IMR-90 (cell line): ENCODE data around the gene SMKR1. TPM values are rescaled to one million over a fixed set of nuclear protein-coding genes. Genes with fewer than 3 reads are reported as not detected.

Experiments used
- ATAC-seq: fragments of 200-7000 bp; cut with Tn5 transposase; 2 replicates; pipeline ENCODE4 v1.9.1; 2020; ENCODE audit warnings: low read depth, mild to moderate bottlenecking, moderate library complexity
- BruUV-seq: library from RNA; stranded (reverse); fragments of 400-500 nt; replicated peaks from 2 replicates; lab custom pipeline; 2021; lab: Mats Ljungman, UMichigan
- CTCF ChIA-PET: fragments of 300-600 bp; formaldehyde crosslinking; extraction: SDS; loops from one replicate; lab custom pipeline; 2021; ENCODE audit warnings: antibody characterized with exemption; lab: Yijun Ruan, JAX
- POLR2A ChIA-PET: fragments of 300-600 bp; sonication (Branson Sonifier 250); formaldehyde crosslinking; loops from one replicate; lab custom pipeline; 2022; ENCODE audit warnings: antibody characterized with exemption; ENCODE audit not compliant: unreplicated experiment; lab: Charles Lee
- DNase-seq: peaks from one replicate; pipeline ENCODE4 v3.0.0; 2013
- H2AFZ ChIP-seq: replicated peaks from 2 replicates; pipeline ENCODE3; 2013; ENCODE audit warnings: low read length, mild to moderate bottlenecking; ENCODE audit not compliant: poor library complexity
- H2AK5ac ChIP-seq: 2 replicates; pipeline ENCODE4 v1.6.1; 2013; ENCODE audit warnings: low read depth, low read length, inconsistent platforms
- H2AK9ac ChIP-seq: replicated peaks from 2 replicates; pipeline ENCODE3; 2013; ENCODE audit warnings: mild to moderate bottlenecking, low read depth, low read length, moderate library complexity; ENCODE audit not compliant: poor library complexity
- H2BK120ac ChIP-seq: 2 replicates; pipeline ENCODE4 v1.6.1; 2013; ENCODE audit warnings: low read depth, low read length, inconsistent platforms
- H2BK15ac ChIP-seq: 3 replicates; pipeline ENCODE4 v1.6.1; 2013; ENCODE audit warnings: low read depth, low read length, inconsistent platforms
- H2BK20ac ChIP-seq: 2 replicates; pipeline ENCODE4 v1.6.1; 2013; ENCODE audit warnings: low read depth, mild to moderate bottlenecking, inconsistent platforms, low read length, moderate library complexity
- H2BK5ac ChIP-seq: 2 replicates; pipeline ENCODE4 v1.6.1; 2013; ENCODE audit warnings: mild to moderate bottlenecking, low read depth, low read length, inconsistent platforms; ENCODE audit not compliant: poor library complexity, severe bottlenecking
- H3K14ac ChIP-seq: replicated peaks from 2 replicates; pipeline ENCODE4 v1.6.1; 2013; ENCODE audit warnings: low read depth, low read length, inconsistent platforms
- H3K18ac ChIP-seq: 2 replicates; pipeline ENCODE4 v1.6.1; 2013; ENCODE audit warnings: low read depth, low read length, control low read depth
- H3K23ac ChIP-seq: 2 replicates; pipeline ENCODE4 v1.6.1; 2013; ENCODE audit warnings: low read depth, low read length, inconsistent platforms
- H3K27ac ChIP-seq: 2 replicates; pipeline ENCODE4 v1.5.1; 2013; ENCODE audit warnings: mild to moderate bottlenecking, control low read depth, low read length; ENCODE audit not compliant: insufficient read depth
- H3K27me3 ChIP-seq: 2 replicates; pipeline ENCODE4 v1.6.1; 2013; ENCODE audit warnings: low read length; ENCODE audit not compliant: control insufficient read depth, insufficient read depth
- H3K36me3 ChIP-seq: 2 replicates; pipeline ENCODE4 v1.6.1; 2013; ENCODE audit warnings: low read length, mixed read lengths; ENCODE audit not compliant: control insufficient read depth, insufficient read depth
- H3K4ac ChIP-seq: 2 replicates; pipeline ENCODE4 v1.6.1; 2013; ENCODE audit warnings: low read depth, low read length, inconsistent platforms
- H3K4me1 ChIP-seq: 2 replicates; pipeline ENCODE4 v1.6.1; 2013; ENCODE audit warnings: low read length, mixed read lengths; ENCODE audit not compliant: control insufficient read depth, insufficient read depth
- H3K4me2 ChIP-seq: 2 replicates; pipeline ENCODE4 v1.6.1; 2013; ENCODE audit warnings: low read depth, mild to moderate bottlenecking, control low read depth, low read length, moderate library complexity
- H3K4me3 ChIP-seq: 2 replicates; pipeline ENCODE4 v1.5.1; 2013; ENCODE audit warnings: low read depth, mild to moderate bottlenecking, control low read depth, low read length, moderate library complexity; ENCODE audit not compliant: insufficient read depth
- H3K56ac ChIP-seq: 2 replicates; pipeline ENCODE4 v1.6.1; 2013; ENCODE audit warnings: low read length, inconsistent platforms; ENCODE audit not compliant: insufficient read depth; ENCODE audit errors: extremely low read depth
- H3K79me1 ChIP-seq, 2 experiments: 2 replicates each; pipeline ENCODE4 v1.6.1; 2013; ENCODE audit warnings: low read length in 2 of 2, inconsistent platforms in 1 of 2, low read depth in 1 of 2
- H3K9ac ChIP-seq: 2 replicates; pipeline ENCODE4 v1.6.1; 2013; ENCODE audit warnings: low read depth, low read length, control low read depth
- H3K9me1 ChIP-seq: 2 replicates; pipeline ENCODE4 v1.6.1; 2013; ENCODE audit warnings: low read length, inconsistent platforms; ENCODE audit not compliant: insufficient read depth
- H3K9me3 ChIP-seq: 2 replicates; pipeline ENCODE4 v1.6.1; 2013; ENCODE audit warnings: low read length; ENCODE audit not compliant: control insufficient read depth, insufficient read depth
- H4K20me1 ChIP-seq: 2 replicates; pipeline ENCODE4 v1.6.1; 2013; ENCODE audit warnings: low read length, inconsistent platforms; ENCODE audit not compliant: insufficient read depth
- H4K5ac ChIP-seq: 2 replicates; pipeline ENCODE4 v1.6.1; 2013; ENCODE audit warnings: mild to moderate bottlenecking, low read depth, low read length, control low read depth
- H4K8ac ChIP-seq, 2 experiments: 2 replicates each; pipeline ENCODE4 v1.6.1; 2013; ENCODE audit warnings: low read depth in 2 of 2, low read length in 2 of 2, control low read depth in 1 of 2, inconsistent platforms in 1 of 2
- H4K91ac ChIP-seq: 2 replicates; pipeline ENCODE4 v1.6.1; 2013; ENCODE audit warnings: low read depth, low read length, inconsistent platforms; ENCODE audit not compliant: insufficient read depth
- CHD1 ChIP-seq: IDR thresholded peaks from 2 replicates; pipeline ENCODE4 v1.6.1; 2012; ENCODE audit warnings: low read depth, low read length, improper control_type of control experiment
- CTCF ChIP-seq: conservative IDR thresholded peaks from 2 replicates; pipeline ENCODE4 v1.5.1; 2012; ENCODE audit warnings: mild to moderate bottlenecking, low read depth, low read length, improper control_type of control experiment
- RAD21 ChIP-seq: IDR thresholded peaks from 2 replicates; pipeline ENCODE4 v1.6.1; 2012; ENCODE audit warnings: low read length, improper control_type of control experiment
- WGBS, 2 experiments: methylation state at CpG; one replicate each; pipeline versions ENCODE4 v1.1.5 to v1.1.7; 2013; ENCODE audit warnings: missing lambda C conversion rate in 2 of 2; ENCODE audit not compliant: insufficient read length in 1 of 2; ENCODE audit errors: extremely low coverage in 2 of 2; 5-methylcytosine and 5-hydroxymethylcytosine counted together
- dilution Hi-C: fragments of 300-500 bp; cut with HindIII; formaldehyde crosslinking; loops from one replicate; pipeline ENCODE4 v1.14.3; 2018; ENCODE audit warnings: low sequenced_read_pairs; ENCODE audit not compliant: unreplicated experiment
- in situ Hi-C: fragments of 300-500 bp; cut with MboI; formaldehyde crosslinking; loops from 3 replicates; pipeline ENCODE4 v1.14.3; 2019; ENCODE audit warnings: low sequenced_read_pairs, inconsistent platforms, mixed read lengths
- intact Hi-C: fragments of 100-400 bp; cut with micrococcal nuclease; formaldehyde crosslinking; loops from 2 replicates; pipeline ENCODE4 v1.10.0; 2022
- polyA plus RNA-seq, 3 experiments: library from polyadenylated mRNA; depleted of rRNA; stranded (reverse); fragments of >200 nt; gene quantifications; 2 replicates each; pipeline ENCODE4 v1.2.3, GENCODE V29; 2012; ENCODE audit warnings: low replicate concordance in 1 of 3
- total RNA-seq: library from RNA; depleted of rRNA; stranded (reverse); fragments of >200 nt; gene quantifications from 2 replicates; pipeline ENCODE4 v1.2.3, GENCODE V29; 2012

SMKR1 gene
- total and polyA plus RNA-seq, 2 of the 4 experiments (the other 2 are of a cell fraction): 0.26 TPM; not detected in 1

GRCh38 chr7:129493555-129493954 is 8.8 kb upstream of the SMKR1 start:
- H3K9ac ChIP-seq: no peak overlapping the region
- dilution Hi-C loops: no loop called here
- intact Hi-C loops: loop anchor here (5.0 kb wide), 1 partner anchor 119 kb away; the partner anchor contains the start of gene NRF1

More at GRCh38 chr7:129493555-129493954, 8.8 kb upstream of the SMKR1 start:
- Histone ChIP-seq H2BK5ac (no peak overlapping the region), H3K27ac (no peak overlapping the region), H3K4me2 (no peak overlapping the region), H3K36me3 (no peaks in the 10 kb centered on the region), H3K56ac (no peak overlapping the region), H2BK120ac (peak overlapping the region; percentile 23), H2AK5ac (peak overlapping the region; percentile 2), H2AFZ (no peak overlapping the region), H2BK15ac (peak overlapping the region; percentile 13; the same call in 2 of the 3 replicates), H4K20me1 (no peaks in the 10 kb centered on the region), H3K23ac (no peak overlapping the region), H4K5ac (no peak overlapping the region), H3K4ac (peak overlapping the region; percentile 64; the same call in 1 of the 2 replicates), H2AK9ac (no peak overlapping the region), H2BK20ac (peak overlapping the region; percentile 44; the same call in 1 of the 2 replicates), H3K18ac (peak overlapping the region; percentile 11; the same call in 1 of the 2 replicates), H3K4me1 (peaks cover 8% of the 10 kb centered on the region; the same call in 1 of the 2 replicates), H4K91ac (0 out of 2 replicates have a peak overlapping the region, but pooled peaks have one; percentile 14), H3K27me3 (peaks cover 4% of the 10 kb centered on the region; the same call in 1 of the 2 replicates), H3K9me1 (peaks cover 6% of the 10 kb centered on the region; the same call in 1 of the 2 replicates), H3K14ac (no peak overlapping the region; the same call in 1 of the 2 replicates), H4K8ac (peak overlapping the region in 1 of 2 experiments; percentile 1; a peak in 1 of 4 replicates), H3K4me3 (no peak overlapping the region), H3K79me1 (no peaks in the 10 kb centered on the region), H3K9me3 (no peaks in the 10 kb centered on the region)
- BruUV-seq: no TSS peak
- in situ Hi-C loops: loop anchor here (25.0 kb wide), 1 partner anchor 519 kb away; no protein-coding TSS in a partner anchor
- TF ChIP-seq CHD1 (no peak), CTCF (peak; percentile 30), RAD21 (no peak)
- DNase-seq: peak; percentile 33
- POLR2A ChIA-PET: no interaction called here
- CTCF ChIA-PET: interaction anchor here (1.0 to 1.4 kb wide), 2 partner anchors 13 to 126 kb away, joined by 3 to 4 read pairs; no protein-coding TSS in a partner anchor
- peak; percentile 45 for ATAC-seq
- WGBS, 2 experiments: no CpG with 5 or more reads among the region's 1 CpG
